Measurements from ENCODE around the gene ACTN3.
"Not testable (repeated sequence)": the region's sequence is repeated elsewhere in the genome, so short reads cannot be mapped to it uniquely, and the experiment has no call there.

ACTN3 gene

GRCh38 chr11:66593303-66593635 lies 46.6 kb downstream of the ACTN3 start:
- in situ Hi-C loops (cut with MboI; ENCODE audit: low sequenced_read_pairs) = no loop called here

DNA sequence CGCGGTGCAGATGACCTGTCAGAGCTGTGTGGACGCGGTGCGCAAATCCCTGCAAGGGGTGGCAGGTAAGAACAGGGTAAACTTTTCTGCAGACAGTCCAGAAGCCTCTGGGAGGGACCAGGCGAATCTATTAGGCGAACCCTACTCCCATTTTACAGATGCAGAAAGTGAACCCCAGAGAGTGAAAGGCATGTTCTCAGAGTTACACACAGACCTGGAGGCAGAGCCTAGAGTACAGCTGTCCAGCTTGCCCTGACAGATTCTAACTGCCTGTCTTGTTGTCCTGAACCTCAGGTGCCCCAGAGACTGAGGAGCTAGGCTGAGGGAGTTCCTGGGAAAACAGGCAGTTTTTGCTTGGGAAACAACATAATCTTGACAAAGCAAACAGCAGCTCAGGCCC lies 46.9 kb downstream of the ACTN3 start:
- in situ Hi-C loops (cut with MboI; ENCODE audit: low sequenced_read_pairs) = no loop called here

DNA sequence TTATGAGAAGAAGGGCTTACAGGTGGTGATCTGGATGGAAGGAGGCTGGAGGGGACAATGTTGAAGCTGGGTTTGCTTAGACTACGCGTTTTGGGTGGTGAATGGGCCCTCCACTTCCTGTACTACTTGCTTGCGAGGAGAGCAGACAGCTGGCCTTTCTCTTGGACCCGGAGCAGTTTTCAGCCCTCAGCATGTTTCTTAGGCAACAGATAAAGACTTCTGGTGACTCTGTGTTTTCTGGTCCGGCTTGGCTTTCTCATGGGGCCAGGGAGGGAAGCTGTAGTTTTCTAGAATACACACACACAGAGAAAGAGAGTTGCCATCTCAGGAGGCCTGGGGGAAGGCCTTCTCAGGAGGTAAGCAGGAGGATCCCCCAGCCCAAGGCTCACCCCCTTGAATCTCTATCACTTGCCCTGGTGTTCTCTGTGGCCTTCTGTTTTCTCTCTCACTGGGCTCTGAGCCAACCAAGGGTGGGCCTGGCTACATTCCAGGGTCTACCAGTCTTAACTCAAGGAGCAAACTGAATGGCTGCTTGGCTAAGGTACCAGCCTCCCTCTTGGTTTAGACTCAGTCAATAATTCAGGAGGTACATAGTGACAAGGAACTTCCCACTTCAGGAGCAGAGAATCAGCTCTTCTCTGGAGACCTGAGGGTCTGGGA lies 48.7 kb downstream of the ACTN3 start:
- in situ Hi-C loops (cut with MboI; ENCODE audit: low sequenced_read_pairs) = no loop called here

DNA sequence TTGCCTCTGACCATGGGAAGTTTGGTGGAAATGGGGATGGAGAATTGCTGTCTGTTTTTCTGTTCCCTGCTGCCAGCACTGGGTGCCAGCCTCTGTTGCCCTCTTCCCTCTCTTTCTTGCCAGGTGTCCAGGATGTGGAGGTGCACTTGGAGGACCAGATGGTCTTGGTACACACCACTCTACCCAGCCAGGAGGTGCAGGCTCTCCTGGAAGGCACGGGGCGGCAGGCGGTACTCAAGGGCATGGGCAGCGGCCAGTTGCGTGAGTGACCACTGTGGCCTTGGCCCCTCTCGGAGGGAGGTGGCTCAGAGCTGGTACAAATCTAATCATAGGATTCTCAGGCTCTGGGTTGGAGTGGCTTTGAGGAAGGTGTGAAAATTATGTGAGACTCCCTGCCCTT lies 52.3 kb downstream of the ACTN3 start:
- in situ Hi-C loops (cut with MboI; ENCODE audit: low sequenced_read_pairs) = no loop called here

GRCh38 chr11:66600219-66600618 lies 53.5 kb downstream of the ACTN3 start:
- in situ Hi-C loops (cut with MboI; ENCODE audit: low sequenced_read_pairs) = no loop called here

DNA sequence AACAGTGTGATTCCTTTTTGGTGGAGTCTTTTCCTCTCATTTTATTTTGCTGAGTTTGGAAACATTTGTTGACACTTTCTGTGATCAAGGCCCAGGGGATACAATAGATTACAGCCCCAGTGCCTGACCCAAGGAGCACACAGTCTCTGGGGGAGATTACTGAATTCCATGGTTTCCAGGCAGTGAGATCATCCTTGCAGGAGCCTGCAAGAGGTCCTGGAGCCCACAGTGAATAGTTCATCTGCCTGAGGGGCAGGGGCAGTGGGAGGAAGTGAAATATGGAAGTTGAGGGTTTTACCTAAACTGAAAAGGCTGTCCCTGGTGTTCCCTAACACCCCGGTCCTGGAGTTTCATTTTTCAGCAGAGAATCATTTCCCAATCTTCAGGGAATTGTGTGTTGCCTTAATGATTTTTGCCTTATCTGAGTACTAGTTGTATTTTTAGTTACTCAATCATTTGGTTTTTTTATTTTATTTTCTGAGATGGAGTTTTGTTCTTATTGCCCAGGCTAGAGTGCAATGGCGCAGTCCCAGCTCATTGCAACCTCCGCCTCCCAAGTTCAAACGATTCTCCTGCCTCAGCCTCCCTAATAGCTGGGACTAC lies 54.0 kb downstream of the ACTN3 start:
- in situ Hi-C loops (cut with MboI; ENCODE audit: low sequenced_read_pairs) = no loop called here

DNA sequence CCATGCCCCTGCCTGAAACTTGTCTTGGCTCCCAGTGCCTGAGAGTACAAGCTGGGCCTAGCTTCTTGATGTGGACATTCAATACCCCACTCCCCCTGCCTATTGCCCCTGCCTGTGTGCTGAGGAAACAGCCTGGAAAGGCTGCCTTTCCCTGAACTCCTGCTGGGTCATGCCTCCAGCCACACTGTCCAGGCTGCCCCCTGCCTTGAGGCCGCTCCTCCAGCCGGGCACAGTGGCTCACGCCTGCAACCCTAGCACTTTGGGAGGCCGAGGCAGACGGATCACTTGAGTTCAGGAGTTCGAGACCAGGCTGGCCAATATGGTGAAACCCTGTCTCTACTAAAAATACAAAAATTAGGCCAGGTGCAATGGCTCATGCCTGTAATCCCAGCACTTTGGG lies 56.4 kb downstream of the ACTN3 start:
- in situ Hi-C loops (cut with MboI; ENCODE audit: low sequenced_read_pairs) = no loop called here

- in situ Hi-C loops (cut with MboI; ENCODE audit: low sequenced_read_pairs) = no loop called here
Measured at GRCh38 chr11:66604155-66604554, 57.5 kb downstream of the ACTN3 start.

DNA sequence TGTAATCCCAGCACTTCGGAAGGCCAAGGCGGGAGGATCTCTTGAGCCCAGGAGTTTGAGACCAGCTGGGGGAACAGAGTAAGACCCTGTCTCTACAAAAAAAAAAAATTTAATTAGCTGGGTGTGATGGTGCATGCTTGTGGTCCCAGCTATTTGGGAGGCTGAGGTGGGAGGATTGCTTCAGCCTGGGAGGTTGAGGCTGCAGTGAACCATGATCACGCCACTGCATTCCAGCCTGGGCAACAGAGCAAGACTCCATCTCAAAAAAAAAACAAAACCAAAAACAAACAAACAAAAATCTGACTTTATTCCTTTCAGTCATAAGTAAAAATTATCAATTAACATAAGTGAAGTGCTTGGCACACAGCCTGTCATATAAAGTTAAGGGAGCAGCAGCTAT lies 59.9 kb downstream of the ACTN3 start:
- in situ Hi-C loops (cut with MboI; ENCODE audit: low sequenced_read_pairs) = not testable (repeated sequence)

GRCh38 chr11:66607126-66607834 lies 60.6 kb downstream of the ACTN3 start:
- in situ Hi-C loops (cut with MboI; ENCODE audit: low sequenced_read_pairs) = no loop called here

GRCh38 chr11:66609721-66610617 lies 63.3 kb downstream of the ACTN3 start:
- in situ Hi-C loops (cut with MboI; ENCODE audit: low sequenced_read_pairs) = no loop called here

- in situ Hi-C loops (cut with MboI; ENCODE audit: low sequenced_read_pairs) = no loop called here
Measured at GRCh38 chr11:66612458-66612857, 65.8 kb downstream of the ACTN3 start.
